HUES64 (cell line): ENCODE measurements around the gene TNNI2.

Source experiments
- H3K27ac ChIP-seq: 2 replicates; pipeline ENCODE4 v1.7.0; 2013; ENCODE audit warnings: low read depth, low read length, inconsistent platforms
- H3K27me3 ChIP-seq: 2 replicates; pipeline ENCODE4 v1.6.1; 2013; ENCODE audit warnings: mild to moderate bottlenecking, low read length; ENCODE audit not compliant: insufficient read depth
- H3K36me3 ChIP-seq: 2 replicates; pipeline ENCODE4 v1.6.1; 2013; ENCODE audit warnings: mild to moderate bottlenecking, low read length; ENCODE audit not compliant: insufficient read depth
- H3K4me1 ChIP-seq: 2 replicates; pipeline ENCODE4 v1.6.1; 2013; ENCODE audit warnings: mild to moderate bottlenecking, low read length, moderate library complexity; ENCODE audit not compliant: insufficient read depth
- H3K4me3 ChIP-seq: 2 replicates; pipeline ENCODE4 v1.5.1; 2013; ENCODE audit warnings: mild to moderate bottlenecking, low read length, moderate library complexity
- H3K9ac ChIP-seq: 2 replicates; pipeline ENCODE4 v1.6.1; 2013; ENCODE audit warnings: mild to moderate bottlenecking, low read depth, low read length
- H3K9me3 ChIP-seq: 2 replicates; pipeline ENCODE4 v1.6.1; 2013; ENCODE audit warnings: low read depth, low read length; ENCODE audit not compliant: insufficient read depth
- WGBS: fragments of 150-250, 120-280 bp; methylation state at CpG from one replicate; pipeline ENCODE4 v1.1.7; 2013; ENCODE audit warnings: missing lambda C conversion rate; 5-methylcytosine and 5-hydroxymethylcytosine counted together

Gene TNNI2

GRCh38 chr11:1889941-1890855, 51.4 kb downstream of the TNNI2 start:
- Histone ChIP-seq H3K4me1 (no peaks in the 10 kb centered on the region), H3K27me3 (no peaks in the 10 kb centered on the region), H3K4me3 (no peak overlapping the region), H3K27ac (no peak overlapping the region), H3K9me3 (no peaks in the 10 kb centered on the region), H3K9ac (no peak overlapping the region), H3K36me3 (no peaks in the 10 kb centered on the region)
- 93% methylated on average over 33 of the region's 33 CpGs for WGBS
